Subcutaneous adipose tissue (tissue), 4 donors: ENCODE data around the gene PROSER1. TPM values are rescaled to one million over a fixed set of nuclear protein-coding genes. Genes with fewer than 3 reads are reported as not detected.

Experiments
- CTCF ChIP-seq: fragments of 450-650 bp; IDR thresholded peaks from one replicate; pipeline ENCODE4 v1.5.1; 2016; ENCODE audit warnings: low read depth, mild to moderate bottlenecking, control low read depth, antibody characterized with exemption, moderate library complexity
- total RNA-seq, 4 donors: library from RNA; depleted of rRNA; stranded (reverse); fragments of >200 nt; gene quantifications; one replicate each; pipeline ENCODE4 v1.1.0, GENCODE V29; 2016

PROSER1 gene
- total RNA-seq, 4 donors from 2014 or later, result 20.4 to 27.2 (median 23.6) TPM

DNA sequence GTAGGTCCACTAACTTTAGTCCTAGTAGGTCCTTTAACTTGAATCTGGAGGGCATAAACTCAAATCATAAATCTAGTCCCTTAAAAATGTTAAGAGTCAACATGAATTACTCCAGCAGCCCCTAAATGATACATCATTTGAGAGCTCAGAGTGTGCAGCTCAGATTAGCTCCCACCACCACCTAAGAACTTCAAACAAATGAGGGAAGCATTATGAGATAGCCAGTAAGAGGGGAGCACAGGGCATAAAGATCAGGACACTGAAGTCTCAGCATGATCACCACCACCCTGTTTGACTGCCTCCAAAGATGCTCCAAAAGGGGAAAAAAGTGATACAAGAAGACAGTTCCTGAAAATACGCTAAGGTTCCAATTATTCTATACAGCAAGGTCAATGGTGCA is 5.7 kb downstream of the PROSER1 start:
- TF ChIP-seq CTCF, result no peak

GRCh38 chr13:39025433-39025839 is 12.5 kb downstream of the PROSER1 start:
- TF ChIP-seq CTCF, result no peak

DNA sequence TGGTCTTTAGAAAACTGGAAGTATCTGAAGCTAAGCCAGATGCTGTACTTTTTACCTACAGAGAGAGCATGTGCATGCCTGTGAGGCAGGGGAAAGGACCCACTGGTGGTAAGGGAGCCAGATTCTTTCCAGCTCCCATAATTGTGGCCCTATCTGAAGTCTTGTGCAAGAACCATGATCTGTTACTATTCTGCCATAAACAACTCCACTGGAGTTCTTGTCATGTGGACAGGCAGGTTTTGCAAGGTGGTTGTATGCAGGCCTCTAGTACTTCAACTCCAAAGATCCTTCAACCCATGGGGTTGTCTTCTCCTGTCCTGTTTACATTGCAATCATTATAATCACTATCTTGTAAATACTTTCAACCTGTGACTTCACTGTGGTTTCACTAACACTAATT is 14.1 kb downstream of the PROSER1 start:
- TF ChIP-seq CTCF, result no peak

DNA sequence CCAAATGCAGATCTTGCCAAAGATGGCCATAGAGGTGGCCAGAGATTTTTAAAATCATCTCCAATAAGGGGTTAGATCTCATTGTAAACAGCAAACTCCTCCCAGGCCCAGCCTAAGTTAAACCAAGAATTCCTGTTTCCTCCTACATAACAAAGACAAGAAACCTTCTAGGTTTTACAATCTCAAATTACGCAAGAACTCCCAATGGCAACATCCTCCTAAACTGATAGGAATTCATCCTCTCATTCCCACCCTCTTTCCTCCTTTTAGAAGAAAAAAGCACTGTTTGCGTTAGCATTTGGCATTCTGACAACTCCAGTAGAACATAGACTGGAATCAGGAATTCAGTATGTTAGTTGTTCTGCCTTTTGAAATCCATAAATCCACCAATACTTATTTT is 14.6 kb downstream of the PROSER1 start:
- no peak for TF ChIP-seq CTCF

DNA sequence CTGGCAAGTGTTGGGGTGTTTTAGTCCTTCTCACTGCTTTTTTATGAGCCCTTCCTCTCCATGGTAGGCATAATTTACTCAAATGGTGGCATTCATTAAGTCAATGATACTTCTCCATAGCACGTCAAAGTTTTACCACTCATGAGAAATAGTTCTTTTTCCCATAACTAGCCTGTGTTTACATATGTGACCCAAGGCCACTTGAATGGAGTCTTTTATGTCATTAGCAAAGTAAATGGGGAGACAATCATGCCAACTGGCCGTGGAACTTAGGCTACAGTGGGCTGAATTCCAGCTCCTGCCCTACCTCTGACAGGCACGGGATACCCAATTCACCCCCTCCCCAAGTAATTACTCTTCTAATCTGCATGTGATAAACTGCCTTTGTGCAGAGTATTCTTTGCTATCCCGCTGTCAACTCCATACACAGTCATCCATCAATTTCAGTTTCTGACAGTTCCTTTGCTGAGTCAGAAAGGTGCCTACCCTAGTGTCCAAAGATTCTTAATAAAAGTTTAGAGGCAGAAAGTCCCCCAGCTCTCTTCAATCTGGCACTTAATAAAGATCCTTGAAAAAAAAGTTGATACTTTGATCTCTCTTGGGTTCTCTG is 16.9 kb downstream of the PROSER1 start:
- no peak for TF ChIP-seq CTCF

GRCh38 chr13:39016787-39017186 is 21.1 kb downstream of the PROSER1 start:
- no peak for TF ChIP-seq CTCF

DNA sequence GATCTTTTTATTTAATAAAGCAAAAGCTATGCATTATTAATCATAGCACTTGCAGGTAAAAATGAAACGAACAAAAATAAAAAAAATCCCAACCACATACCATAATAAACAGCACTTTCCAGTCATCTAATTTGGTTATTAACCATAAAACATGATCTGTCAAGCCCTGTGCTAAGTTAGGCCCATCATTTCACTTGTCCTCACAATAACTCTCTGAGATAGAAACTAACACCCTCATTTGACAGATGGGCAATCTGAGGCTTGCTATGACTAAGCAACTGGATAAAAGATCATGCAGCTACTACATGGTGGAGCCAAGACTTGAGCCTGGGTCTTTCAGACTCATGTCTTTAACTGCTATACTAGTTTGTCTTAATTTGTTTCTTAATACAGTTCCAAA is 21.8 kb downstream of the PROSER1 start:
- no peak for TF ChIP-seq CTCF
